Mammary epithelial cell (primary cell): ENCODE results near the gene GREM1.

ENCODE experiments used
- CTCF ChIP-seq, 2 donors: IDR thresholded peaks in 1 of 2; conservative IDR thresholded peaks in 1 of 2; 2 replicates each; pipeline ENCODE4 v1.5.1; 2011 to 2012; ENCODE audit warnings: inconsistent platforms in 2 of 2, low read length in 2 of 2, mild to moderate bottlenecking in 2 of 2, control low read depth in 1 of 2, low read depth in 1 of 2; ENCODE audit not compliant: insufficient read depth in 1 of 2; ENCODE audit errors: extremely low read depth in 1 of 2
- EZH2 ChIP-seq: IDR thresholded peaks from 2 replicates; pipeline ENCODE4 v1.6.1; 2012; ENCODE audit warnings: low read length, inconsistent platforms, borderline replicate concordance

DNA sequence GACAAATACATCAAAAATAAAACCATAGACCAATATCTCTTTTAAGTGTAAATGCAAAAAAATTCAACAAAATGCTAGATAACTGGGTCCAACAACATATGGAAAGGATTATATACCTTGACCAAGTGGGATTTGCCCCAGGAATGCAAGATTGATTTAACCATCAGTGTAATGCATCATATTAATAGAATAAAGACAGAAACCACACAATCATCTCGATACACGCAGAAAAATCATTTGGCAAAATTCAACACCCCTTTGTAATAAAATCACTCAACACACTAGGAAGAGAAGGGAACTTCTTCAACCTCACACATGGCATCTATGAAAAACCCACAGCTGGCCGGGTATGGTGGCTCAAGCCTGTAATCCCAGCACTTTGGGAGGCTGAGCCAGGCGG lies 19.5 kb downstream of the GREM1 start:
- TF ChIP-seq CTCF (conservative IDR thresholded peaks at IDR 0.05 in 1 of 2, IDR thresholded peaks at IDR 0.05 in 1 of 2; ENCODE audit: extremely low read depth in 1 of 2, insufficient read depth in 1 of 2, low read depth in 1 of 2, low read length in 2 of 2) (no peak), EZH2 (no peak)
